SK-N-SH treated with all-trans-retinoic acid at 6 μM for 48 hours (cell line): ENCODE results near the gene CTNND2.

Experiments
- ATAC-seq: fragments of 200-7000 bp; cut with Tn5 transposase; 3 replicates; pipeline ENCODE4 v1.9.1; 2020; ENCODE audit warnings: mild to moderate bottlenecking, moderate library complexity
- ARNTL ChIP-seq: fragments of 450-650 bp; formaldehyde crosslinking; IDR thresholded peaks from 2 replicates; pipeline ENCODE4 v1.5.0; 2020; ENCODE audit warnings: low read depth, mild to moderate bottlenecking, moderate library complexity, borderline replicate concordance
- BACH2 ChIP-seq: fragments of 250-450 bp; sonication (Bioruptor Pico); IDR thresholded peaks from 2 replicates; pipeline ENCODE4 v1.9.0; 2021; ENCODE audit warnings: mild to moderate bottlenecking, borderline replicate concordance
- CSDC2 ChIP-seq: fragments of 250-450 bp; sonication (Bioruptor Pico); IDR thresholded peaks from 2 replicates; pipeline ENCODE4 v1.5.0; 2020; ENCODE audit warnings: mild to moderate bottlenecking, moderate library complexity
- ESRRG ChIP-seq: fragments of 250-450 bp; sonication (Bioruptor Pico); IDR thresholded peaks from 2 replicates; pipeline ENCODE4 v1.6.1; 2021; ENCODE audit warnings: mild to moderate bottlenecking
- GLIS3 ChIP-seq: fragments of 250-450 bp; sonication (Bioruptor Pico); IDR thresholded peaks from 2 replicates; pipeline ENCODE4 v1.5.0; 2020; ENCODE audit warnings: mild to moderate bottlenecking, moderate library complexity
- ISL1 ChIP-seq: fragments of 250-450 bp; sonication (Bioruptor Pico); IDR thresholded peaks from 2 replicates; pipeline ENCODE4 v2.1.2; 2022; ENCODE audit warnings: mild to moderate bottlenecking, moderate library complexity
- OSR1 ChIP-seq: fragments of 250-450 bp; sonication (Bioruptor Pico); IDR thresholded peaks from 2 replicates; pipeline ENCODE4 v1.8.0; 2022; ENCODE audit warnings: moderate library complexity, mild to moderate bottlenecking, inconsistent platforms
- PPARA ChIP-seq: fragments of 250-450 bp; sonication (Bioruptor Pico); IDR thresholded peaks from 2 replicates; pipeline ENCODE4 v1.5.0; 2020; ENCODE audit warnings: mild to moderate bottlenecking, borderline replicate concordance
- RARB ChIP-seq: fragments of 250-450 bp; sonication (Bioruptor Pico); IDR thresholded peaks from 2 replicates; pipeline ENCODE4 v1.8.0; 2021; ENCODE audit warnings: mild to moderate bottlenecking, moderate library complexity
- SNAI2 ChIP-seq: fragments of 250-450 bp; sonication (Bioruptor Pico); IDR thresholded peaks from 2 replicates; pipeline ENCODE4 v1.5.0; 2020; ENCODE audit warnings: mild to moderate bottlenecking, moderate library complexity
- TCF4 ChIP-seq: fragments of 250-450 bp; sonication (Bioruptor Pico); IDR thresholded peaks from 2 replicates; pipeline ENCODE4 v1.8.0; 2021; ENCODE audit warnings: mild to moderate bottlenecking, moderate library complexity, borderline replicate concordance
- ZC3H10 ChIP-seq: fragments of 250-450 bp; sonication (Bioruptor Pico); IDR thresholded peaks from 2 replicates; pipeline ENCODE4 v1.5.1; 2021; ENCODE audit warnings: mild to moderate bottlenecking, moderate library complexity
- ZFP3 ChIP-seq: fragments of 250-450 bp; sonication (Bioruptor Pico); IDR thresholded peaks from 2 replicates; pipeline ENCODE4 v1.5.0; 2020; ENCODE audit warnings: mild to moderate bottlenecking, moderate library complexity
- ZFP30 ChIP-seq: fragments of 450-650 bp; formaldehyde crosslinking; IDR thresholded peaks from 2 replicates; pipeline ENCODE4 v1.5.0; 2022; ENCODE audit warnings: mild to moderate bottlenecking, moderate library complexity
- ZNF565 ChIP-seq: fragments of 450-650 bp; formaldehyde crosslinking; conservative IDR thresholded peaks from 2 replicates; pipeline ENCODE4 v1.5.0; 2020; ENCODE audit warnings: low read depth, mild to moderate bottlenecking, moderate library complexity
- ZNF70 ChIP-seq: fragments of 450-650 bp; formaldehyde crosslinking; IDR thresholded peaks from 2 replicates; pipeline ENCODE4 v1.5.0; 2020; ENCODE audit warnings: mild to moderate bottlenecking, moderate library complexity
- ZNF8 ChIP-seq: fragments of 450-650 bp; formaldehyde crosslinking; IDR thresholded peaks from 2 replicates; pipeline ENCODE4 v1.5.0; 2020; ENCODE audit warnings: mild to moderate bottlenecking, moderate library complexity
- TF ChIP-seq, protein P1 (sequence below): fragments of 250-450 bp; sonication (Bioruptor Pico); IDR thresholded peaks from 2 replicates; pipeline ENCODE4 v1.5.1; 2020; ENCODE audit warnings: low read depth, mild to moderate bottlenecking, moderate library complexity
- TF ChIP-seq, protein P2 (sequence below): fragments of 250-450 bp; sonication (Bioruptor Pico); IDR thresholded peaks from 2 replicates; pipeline ENCODE4 v1.8.0; 2021; ENCODE audit warnings: low read depth, mild to moderate bottlenecking, moderate library complexity, borderline replicate concordance
- TF ChIP-seq, protein P3 (sequence below): fragments of 250-450 bp; sonication (Bioruptor Pico); IDR thresholded peaks from 2 replicates; pipeline ENCODE4 v1.5.1; 2021; ENCODE audit warnings: mild to moderate bottlenecking, moderate library complexity
- TF ChIP-seq, protein P4 (sequence below): fragments of 250-450 bp; sonication (Bioruptor Pico); IDR thresholded peaks from 2 replicates; pipeline ENCODE4 v1.5.0; 2020; ENCODE audit warnings: mild to moderate bottlenecking, moderate library complexity

The CTNND2 gene

DNA sequence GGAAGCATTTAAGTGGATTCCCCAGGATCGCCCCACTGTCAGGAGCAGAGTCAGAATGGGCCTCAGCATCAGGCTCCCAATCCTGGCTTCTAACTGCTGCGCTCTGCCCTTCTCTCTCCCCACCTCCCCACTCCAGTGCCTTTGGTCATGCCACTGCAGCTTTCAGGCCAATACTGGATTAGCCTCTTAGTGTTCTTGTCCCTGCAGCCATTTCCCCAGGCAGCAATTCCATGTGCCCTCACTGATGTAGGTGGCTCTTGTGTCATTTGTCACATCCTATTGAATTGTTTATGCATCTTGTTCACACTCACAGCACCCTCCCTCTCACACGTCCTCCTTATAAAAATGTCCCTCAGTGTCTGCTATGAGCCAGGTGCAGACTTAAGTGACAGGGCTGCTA lies 599.0 kb downstream of the CTNND2 start:
- ATAC-seq: no peak
- no peak for TF ChIP-seq ZFP30 (CRISPR knock-in tag)
- TF ChIP-seq, all 23 proteins: peak for 0

DNA sequence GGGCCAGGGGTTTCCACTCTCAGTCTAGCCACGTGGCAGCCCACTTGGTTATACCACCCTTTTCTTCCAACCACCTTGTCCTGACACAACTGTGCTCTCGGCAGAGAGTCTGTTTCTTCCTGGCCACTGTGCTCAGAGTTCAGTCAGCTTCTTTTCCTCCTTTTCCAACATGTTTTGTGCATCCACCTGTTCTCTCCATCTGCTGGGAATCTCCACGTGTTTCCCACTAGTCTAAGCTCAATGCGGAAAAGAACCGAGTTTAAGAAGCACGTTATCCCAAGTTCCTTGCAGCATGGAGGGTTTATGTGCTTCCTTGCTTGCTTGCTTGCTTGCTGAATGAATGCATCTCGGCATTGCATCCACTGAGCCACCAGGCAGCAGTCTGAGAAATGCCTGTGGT lies 599.6 kb downstream of the CTNND2 start:
- no peak for ATAC-seq
- TF ChIP-seq, protein P1, sequence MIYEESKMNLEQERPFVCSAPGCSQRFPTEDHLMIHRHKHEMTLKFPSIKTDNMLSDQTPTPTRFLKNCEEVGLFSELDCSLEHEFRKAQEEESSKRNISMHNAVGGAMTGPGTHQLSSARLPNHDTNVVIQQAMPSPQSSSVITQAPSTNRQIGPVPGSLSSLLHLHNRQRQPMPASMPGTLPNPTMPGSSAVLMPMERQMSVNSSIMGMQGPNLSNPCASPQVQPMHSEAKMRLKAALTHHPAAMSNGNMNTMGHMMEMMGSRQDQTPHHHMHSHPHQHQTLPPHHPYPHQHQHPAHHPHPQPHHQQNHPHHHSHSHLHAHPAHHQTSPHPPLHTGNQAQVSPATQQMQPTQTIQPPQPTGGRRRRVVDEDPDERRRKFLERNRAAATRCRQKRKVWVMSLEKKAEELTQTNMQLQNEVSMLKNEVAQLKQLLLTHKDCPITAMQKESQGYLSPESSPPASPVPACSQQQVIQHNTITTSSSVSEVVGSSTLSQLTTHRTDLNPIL (CRISPR knock-in tag): no peak
- TF ChIP-seq CSDC2 (CRISPR knock-in tag) (no peak), ISL1 (CRISPR knock-in tag) (no peak), ARNTL (CRISPR knock-in tag) (no peak), ZNF70 (CRISPR knock-in tag) (no peak), ZFP30 (CRISPR knock-in tag) (no peak), OSR1 (CRISPR knock-in tag) (no peak), ESRRG (CRISPR knock-in tag) (no peak), ZC3H10 (CRISPR knock-in tag) (no peak), ZNF565 (no peak), ZNF8 (CRISPR knock-in tag) (no peak), TCF4 (CRISPR knock-in tag) (no peak), SNAI2 (no peak), GLIS3 (CRISPR knock-in tag) (no peak)
- TF ChIP-seq, protein P2, sequence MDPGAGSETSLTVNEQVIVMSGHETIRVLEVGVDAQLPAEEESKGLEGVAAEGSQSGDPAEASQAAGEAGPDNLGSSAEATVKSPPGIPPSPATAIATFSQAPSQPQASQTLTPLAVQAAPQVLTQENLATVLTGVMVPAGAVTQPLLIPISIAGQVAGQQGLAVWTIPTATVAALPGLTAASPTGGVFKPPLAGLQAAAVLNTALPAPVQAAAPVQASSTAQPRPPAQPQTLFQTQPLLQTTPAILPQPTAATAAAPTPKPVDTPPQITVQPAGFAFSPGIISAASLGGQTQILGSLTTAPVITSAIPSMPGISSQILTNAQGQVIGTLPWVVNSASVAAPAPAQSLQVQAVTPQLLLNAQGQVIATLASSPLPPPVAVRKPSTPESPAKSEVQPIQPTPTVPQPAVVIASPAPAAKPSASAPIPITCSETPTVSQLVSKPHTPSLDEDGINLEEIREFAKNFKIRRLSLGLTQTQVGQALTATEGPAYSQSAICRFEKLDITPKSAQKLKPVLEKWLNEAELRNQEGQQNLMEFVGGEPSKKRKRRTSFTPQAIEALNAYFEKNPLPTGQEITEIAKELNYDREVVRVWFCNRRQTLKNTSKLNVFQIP: no peak
- TF ChIP-seq, protein P3, sequence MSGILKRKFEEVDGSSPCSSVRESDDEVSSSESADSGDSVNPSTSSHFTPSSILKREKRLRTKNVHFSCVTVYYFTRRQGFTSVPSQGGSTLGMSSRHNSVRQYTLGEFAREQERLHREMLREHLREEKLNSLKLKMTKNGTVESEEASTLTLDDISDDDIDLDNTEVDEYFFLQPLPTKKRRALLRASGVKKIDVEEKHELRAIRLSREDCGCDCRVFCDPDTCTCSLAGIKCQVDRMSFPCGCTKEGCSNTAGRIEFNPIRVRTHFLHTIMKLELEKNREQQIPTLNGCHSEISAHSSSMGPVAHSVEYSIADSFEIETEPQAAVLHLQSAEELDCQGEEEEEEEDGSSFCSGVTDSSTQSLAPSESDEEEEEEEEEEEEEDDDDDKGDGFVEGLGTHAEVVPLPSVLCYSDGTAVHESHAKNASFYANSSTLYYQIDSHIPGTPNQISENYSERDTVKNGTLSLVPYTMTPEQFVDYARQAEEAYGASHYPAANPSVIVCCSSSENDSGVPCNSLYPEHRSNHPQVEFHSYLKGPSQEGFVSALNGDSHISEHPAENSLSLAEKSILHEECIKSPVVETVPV: no peak

DNA sequence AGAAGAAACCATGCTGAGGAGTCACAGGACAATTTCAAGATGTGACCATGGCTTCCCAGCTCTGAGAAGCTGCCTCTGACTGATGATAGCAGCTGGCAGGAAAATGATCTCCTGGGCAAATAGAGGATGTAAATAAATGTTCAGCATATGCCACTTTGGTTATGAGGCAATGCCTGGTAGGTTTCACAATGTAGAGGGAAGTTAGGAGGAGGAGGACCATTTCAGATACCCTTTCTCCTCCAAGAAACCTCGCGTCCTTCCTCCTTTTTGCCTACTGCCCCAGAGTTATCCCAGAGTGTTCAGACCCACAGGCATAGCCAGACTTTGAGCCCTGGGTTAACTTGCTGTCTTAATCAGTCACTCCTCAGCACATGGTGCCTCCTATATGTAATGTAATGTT lies 601.6 kb downstream of the CTNND2 start:
- TF ChIP-seq, protein P1 (CRISPR knock-in tag): no peak
- no peak for TF ChIP-seq ISL1 (CRISPR knock-in tag)
- no peak for TF ChIP-seq TCF4 (CRISPR knock-in tag)
- TF ChIP-seq, all 23 proteins: peak for 0
- no peak for ATAC-seq

DNA sequence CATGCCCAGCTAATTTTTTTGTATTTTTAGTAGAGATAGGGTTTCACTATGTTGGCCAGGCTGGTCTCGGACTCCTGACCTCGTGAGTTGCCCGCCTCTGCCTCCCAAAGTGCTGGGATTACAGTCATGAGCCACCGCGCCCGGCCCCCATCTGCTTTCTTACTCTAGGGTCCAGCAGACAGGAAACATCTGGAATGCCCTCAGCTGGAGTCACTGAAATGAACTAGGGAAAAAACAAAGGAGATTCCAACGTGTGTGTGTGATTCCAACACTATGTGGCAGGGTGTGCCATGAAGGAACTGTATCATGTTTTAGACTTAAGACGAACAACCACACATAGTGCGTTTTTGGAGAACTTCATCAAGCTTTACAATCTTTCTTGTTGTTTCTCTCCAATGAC lies 603.1 kb downstream of the CTNND2 start:
- TF ChIP-seq CSDC2 (CRISPR knock-in tag) (no peak), RARB (CRISPR knock-in tag) (no peak), BACH2 (CRISPR knock-in tag) (no peak), ZNF8 (CRISPR knock-in tag) (no peak), ZC3H10 (CRISPR knock-in tag) (no peak), ESRRG (CRISPR knock-in tag) (no peak), ZFP3 (no peak), ZFP30 (CRISPR knock-in tag) (no peak), PPARA (CRISPR knock-in tag) (no peak), ISL1 (CRISPR knock-in tag) (no peak), ZNF70 (CRISPR knock-in tag) (no peak), SNAI2 (no peak)
- TF ChIP-seq, protein P1 (CRISPR knock-in tag): no peak
- TF ChIP-seq, protein P4, sequence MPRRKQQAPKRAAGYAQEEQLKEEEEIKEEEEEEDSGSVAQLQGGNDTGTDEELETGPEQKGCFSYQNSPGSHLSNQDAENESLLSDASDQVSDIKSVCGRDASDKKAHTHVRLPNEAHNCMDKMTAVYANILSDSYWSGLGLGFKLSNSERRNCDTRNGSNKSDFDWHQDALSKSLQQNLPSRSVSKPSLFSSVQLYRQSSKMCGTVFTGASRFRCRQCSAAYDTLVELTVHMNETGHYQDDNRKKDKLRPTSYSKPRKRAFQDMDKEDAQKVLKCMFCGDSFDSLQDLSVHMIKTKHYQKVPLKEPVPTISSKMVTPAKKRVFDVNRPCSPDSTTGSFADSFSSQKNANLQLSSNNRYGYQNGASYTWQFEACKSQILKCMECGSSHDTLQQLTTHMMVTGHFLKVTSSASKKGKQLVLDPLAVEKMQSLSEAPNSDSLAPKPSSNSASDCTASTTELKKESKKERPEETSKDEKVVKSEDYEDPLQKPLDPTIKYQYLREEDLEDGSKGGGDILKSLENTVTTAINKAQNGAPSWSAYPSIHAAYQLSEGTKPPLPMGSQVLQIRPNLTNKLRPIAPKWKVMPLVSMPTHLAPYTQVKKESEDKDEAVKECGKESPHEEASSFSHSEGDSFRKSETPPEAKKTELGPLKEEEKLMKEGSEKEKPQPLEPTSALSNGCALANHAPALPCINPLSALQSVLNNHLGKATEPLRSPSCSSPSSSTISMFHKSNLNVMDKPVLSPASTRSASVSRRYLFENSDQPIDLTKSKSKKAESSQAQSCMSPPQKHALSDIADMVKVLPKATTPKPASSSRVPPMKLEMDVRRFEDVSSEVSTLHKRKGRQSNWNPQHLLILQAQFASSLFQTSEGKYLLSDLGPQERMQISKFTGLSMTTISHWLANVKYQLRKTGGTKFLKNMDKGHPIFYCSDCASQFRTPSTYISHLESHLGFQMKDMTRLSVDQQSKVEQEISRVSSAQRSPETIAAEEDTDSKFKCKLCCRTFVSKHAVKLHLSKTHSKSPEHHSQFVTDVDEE: no peak
- ATAC-seq: no peak
